GM19099 (cell line): Measurements from ENCODE around the gene AFAP1L2.

Experiments
- POLR2A ChIP-seq: IDR thresholded peaks from 3 replicates; pipeline ENCODE4 v1.6.1; 2011; ENCODE audit warnings: low read depth; ENCODE audit not compliant: insufficient read length; ENCODE audit errors: extremely low read depth

The AFAP1L2 gene

DNA sequence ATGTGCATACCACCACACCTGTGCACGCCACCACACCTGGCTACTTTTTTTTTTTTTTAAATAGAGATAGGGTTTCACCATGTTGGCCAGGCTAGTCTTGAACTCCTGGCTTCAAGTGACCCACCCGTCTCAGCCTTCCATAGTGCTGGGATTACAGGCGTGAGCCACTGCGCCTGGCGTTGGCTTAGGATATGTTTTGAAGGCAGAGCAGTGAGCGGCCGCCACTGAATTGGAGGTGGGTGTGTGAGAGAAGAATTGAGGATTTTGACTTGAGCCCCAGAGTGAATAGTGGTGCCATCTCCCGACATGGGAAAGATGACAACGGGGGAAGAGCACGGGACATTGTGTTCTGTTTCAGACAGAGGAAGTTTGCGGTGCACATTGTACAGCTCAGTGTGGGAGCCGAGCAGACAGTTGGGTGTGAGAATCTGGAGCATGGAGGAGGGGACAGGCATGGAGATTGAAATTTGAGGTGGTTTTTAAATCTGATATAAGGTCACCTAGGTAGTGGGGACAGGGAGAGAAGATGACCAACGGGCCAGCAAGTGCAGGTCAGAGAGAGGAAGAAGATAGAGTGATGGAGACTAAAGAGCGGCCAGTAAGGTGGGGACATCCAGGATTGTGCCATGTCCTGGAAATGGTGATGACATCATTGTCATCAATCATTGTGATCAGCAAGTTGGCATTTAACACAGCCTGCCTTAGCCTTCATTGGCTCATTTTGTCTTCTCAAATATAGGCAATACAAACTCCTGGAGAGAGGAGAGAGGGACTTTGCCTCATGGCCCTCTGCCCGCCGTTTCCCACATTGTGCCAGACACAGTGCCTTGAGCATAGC lies 129.5 kb downstream of the AFAP1L2 start:
- no peak for TF ChIP-seq POLR2A

DNA sequence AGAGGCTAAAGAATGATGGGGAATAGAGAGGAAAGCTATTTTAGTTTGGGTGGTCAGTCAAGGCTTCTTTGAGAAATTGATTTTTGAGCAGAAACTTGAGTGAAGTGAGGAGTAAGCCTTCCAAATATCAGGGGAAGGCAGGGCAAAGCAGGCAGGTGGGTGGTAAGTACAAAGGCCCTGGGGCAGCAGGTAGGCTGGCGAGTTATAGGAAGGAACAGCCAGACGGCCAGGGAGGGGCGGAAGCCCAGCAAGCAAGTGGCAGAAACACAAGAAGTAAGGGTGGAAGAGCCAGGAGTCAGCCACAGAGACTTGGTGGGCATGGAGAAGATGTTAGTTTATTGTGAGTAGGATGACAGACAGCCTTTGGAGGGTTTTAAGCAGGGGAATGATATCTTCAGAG lies 130.4 kb downstream of the AFAP1L2 start:
- TF ChIP-seq POLR2A, result no peak

DNA sequence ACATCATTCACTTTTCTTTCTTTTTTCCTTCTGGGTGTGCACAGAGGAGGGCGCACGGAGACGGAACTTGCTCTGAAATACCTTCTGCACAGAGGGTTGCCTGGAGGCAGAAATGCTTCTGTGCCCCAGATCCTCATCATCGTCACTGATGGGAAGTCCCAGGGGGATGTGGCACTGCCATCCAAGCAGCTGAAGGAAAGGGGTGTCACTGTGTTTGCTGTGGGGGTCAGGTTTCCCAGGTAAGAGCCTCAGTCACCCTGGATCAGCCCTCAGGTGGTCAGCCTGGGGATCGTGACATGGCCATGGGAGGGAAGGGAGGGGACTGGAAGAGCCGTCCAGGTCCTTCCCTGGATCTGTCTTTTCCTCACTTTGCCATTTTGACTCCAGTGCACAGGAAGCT lies 131.6 kb downstream of the AFAP1L2 start:
- no peak for TF ChIP-seq POLR2A

DNA sequence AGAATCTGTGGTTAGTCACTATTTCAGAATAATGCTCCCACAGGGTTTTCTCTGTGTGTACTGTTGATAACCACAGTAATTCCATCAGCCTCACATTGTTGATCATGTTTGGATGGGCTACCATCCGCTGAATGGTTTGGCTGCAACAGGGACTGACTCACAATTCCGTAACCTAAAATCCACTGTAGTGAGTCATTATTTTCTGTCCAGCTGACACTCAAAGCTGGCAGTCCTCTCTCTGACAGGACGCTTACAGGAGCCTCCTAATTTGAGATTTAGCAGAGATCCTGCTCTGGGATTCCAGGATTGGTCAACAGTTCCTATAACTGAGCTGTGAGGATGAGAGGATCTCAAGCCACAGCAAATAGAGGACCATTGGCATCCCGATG lies 132.5 kb downstream of the AFAP1L2 start:
- no peak for TF ChIP-seq POLR2A

DNA sequence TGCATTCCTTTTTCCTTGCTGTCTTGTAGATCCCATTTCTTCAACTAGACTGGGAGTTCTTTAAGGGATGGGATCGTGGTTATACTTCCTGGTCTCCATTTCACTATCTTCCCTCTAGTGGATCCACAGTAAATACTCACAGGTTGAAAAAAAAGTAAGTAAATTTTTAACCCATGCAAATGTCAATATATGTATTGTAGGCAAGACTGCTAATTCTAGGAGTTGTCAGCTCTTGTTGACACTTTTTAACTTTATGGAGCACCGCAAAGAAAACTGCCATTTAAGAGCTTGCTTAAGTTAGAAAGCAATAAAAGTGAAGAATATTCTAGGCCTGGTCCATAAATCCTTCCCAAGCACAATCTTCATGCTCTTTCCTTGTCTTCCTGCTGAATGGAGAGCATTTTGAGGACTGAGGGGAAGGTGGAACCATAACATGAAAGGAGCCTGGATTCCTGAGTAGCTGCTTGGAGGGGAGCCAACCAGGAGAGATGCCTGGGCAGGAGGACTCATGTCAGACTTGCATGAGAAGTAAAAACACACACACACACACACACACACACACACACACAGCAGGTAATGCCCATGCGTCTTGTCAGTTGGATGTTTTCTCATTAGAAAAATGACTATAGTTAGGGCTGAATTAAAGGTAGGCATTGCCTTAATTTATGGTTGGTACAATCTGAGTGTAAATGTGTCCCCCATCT lies 133.1 kb downstream of the AFAP1L2 start:
- no peak for TF ChIP-seq POLR2A

DNA sequence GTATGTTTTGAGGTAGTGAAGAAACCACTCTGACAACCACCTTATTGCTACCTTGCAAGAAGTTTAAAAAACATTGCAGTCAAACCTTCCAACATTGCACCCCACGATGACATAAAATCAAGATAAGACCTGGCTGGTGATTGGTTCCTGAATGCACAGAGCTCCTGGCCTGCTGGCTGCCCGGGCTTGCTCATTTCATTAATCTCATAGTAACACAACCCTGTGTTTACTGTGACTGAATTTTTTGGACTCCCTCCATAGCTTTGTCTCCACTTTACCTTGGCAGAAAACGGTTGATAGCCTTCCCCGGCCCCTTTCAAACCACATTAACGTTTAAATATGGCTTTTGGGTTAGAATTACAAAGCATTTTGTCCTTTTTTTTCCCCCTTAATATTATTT lies 137.8 kb downstream of the AFAP1L2 start:
- no peak for TF ChIP-seq POLR2A

DNA sequence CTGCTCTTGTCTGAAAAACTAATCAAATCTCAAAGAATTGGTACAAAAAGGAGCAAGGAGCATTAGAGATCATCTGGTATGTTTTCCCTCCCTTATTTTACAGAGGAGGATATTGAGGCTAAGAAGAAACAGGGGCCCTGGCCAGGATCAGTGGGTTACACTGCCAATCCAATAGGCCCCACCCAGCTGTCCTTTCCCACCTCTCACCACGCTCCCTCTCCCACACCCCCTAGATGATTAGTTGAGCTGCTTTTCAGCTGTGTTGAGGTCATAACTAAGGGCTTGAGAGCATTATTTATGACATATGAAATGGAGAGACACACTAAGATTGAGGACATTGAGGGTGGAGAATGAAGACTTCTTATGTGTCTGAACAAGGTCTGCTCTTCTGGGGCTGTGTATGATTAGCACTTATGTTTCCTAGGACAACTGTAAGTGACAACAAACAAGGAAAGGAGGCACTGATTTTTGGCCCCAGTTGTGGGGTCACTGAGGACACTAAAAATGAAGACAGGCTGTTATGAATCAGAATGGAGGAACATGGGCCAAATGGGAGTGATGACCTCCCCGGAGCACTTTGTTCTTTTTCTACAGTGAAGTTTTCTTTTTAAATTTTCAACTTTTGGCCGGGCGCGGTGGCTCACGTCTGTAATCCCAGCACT lies 138.8 kb downstream of the AFAP1L2 start:
- no peak for TF ChIP-seq POLR2A

DNA sequence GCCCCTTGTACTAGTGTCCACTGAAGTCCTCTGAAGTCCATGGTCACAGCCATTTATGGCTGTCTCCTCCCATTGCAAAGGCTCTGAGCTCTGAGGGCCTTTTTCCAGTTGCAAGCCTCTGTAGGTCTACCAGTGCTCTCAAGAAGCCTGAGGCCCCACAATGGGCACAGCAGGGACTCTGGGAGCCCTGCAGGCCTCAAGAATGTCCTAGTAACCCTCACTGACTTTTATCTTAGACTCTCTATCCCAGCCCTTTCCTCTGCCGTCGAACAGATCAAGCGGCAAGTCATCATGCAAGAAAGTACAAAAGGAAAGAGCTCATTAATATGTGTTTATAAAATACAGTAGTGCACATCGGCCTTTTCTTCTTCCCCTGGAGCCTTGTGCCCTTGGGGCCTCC lies 141.8 kb downstream of the AFAP1L2 start:
- no peak for TF ChIP-seq POLR2A

DNA sequence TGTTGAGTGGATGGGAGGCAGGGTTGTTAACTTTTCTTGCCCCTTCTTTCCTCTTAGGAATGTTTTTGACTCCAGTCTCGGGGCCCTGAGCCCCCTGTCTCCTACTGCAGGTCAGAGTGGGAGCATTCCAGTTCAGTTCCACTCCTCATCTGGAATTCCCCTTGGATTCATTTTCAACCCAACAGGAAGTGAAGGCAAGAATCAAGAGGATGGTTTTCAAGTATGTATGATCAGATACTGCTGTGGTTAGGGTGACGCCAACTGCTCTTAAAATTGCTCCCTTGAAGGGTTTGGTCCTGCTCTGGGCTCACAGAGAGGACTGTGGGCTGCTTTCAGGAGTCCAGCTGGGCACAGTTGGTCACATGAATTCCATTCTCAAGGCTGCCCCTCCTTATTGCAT lies 143.2 kb downstream of the AFAP1L2 start:
- TF ChIP-seq POLR2A, result no peak

DNA sequence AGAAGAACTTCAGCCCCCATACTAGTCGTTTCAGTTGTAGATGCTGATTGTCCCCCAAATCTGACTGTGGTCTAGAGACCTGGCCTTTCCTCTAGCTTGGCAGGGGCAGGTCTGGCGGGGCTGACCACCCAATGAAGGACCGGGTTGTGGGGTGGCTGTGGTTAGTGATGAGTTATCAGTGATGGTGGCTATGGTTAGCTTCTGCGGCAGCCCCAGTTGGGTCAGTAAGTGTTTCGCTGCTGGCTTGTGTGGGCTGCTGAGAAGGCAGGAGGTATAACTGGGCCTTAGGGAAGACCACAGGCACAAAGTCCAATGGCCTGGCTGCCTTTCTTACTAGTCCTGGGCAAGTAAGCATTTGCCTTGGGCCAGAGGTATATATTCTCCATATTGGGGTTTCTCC lies 143.9 kb downstream of the AFAP1L2 start:
- no peak for TF ChIP-seq POLR2A

DNA sequence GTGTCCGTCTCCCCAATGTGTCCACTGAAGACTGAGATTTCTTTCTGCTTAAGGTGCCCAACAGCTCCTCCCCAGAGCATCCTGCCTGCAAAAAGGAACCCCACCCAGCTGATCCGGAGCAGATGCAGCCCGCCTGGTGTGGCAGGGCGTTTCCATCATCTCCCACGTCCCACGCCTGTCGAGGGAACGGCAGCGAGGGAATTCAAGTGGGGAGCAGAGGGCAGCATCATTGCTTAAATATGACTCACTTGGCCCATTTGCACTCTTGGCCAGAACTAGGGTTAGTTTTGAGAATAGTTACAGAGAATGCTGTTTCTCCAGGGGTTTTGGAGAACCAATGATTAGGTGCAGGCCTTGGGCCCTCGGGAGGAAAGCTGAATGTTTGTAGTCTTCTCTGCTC lies 144.5 kb downstream of the AFAP1L2 start:
- TF ChIP-seq POLR2A, result no peak

DNA sequence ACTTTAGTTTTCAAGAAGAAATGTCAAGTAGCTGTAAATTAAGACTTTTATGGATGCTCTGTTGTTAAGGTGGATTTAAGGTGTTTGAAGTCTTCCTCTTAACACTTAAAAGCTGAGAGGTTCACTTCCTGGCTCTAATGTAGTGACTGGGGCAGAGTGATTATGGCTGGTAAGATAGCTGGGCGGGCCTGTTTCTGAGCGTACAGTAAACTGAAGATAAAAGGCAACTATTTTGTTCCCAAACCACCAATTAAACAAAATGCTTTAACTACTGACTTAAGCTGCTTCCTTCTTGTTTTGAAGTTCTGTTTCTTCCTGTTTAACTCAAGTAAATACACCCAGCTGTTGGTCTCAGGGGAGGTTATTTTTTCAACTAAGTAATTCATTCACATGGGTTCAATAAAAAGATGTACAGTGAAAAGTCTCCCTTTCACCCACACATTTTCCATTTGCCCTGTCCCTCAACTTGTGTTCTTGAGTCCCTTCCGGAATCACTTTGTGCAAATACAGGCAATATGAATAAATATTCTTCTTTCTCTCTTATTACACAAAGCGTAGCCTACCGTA lies 145.9 kb downstream of the AFAP1L2 start:
- no peak for TF ChIP-seq POLR2A

DNA sequence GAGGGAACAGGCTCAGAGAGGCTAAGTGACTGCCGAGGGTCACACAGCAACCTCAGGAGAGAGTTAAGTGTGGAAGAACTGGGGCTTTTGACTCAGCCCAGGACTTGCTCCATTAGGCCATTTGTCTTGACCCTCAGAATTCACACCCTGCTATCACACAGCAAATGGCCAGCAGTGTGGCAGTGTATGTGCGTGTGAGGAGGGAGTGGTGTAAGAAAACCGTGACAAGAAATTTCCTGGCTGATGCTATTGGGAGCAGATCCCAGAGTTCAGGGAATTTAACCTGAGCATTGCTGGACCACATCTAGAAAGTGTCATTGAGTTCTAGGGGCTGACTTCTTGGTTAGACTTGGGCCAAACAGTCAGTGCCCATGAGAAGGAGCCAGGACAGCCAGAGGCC lies 146.8 kb downstream of the AFAP1L2 start:
- no peak for TF ChIP-seq POLR2A

DNA sequence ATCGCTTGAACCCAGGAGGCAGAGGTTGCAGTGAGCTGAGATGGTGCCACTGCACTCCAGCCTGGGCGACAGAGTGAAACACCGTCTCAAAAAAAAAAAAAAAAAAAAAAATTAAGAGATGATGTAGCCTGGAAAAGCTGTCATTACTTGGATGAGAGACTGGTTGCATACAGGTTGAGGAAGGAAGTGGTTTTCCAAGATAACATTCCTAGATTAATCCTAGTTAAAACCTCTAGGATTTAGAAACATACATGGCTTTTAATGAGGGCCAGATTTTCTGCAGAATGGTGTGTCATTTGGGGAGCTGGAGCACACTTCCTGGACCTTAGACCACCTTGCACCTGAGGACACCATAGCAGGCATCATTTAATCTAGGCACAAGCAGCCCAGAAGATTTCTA lies 147.5 kb downstream of the AFAP1L2 start:
- no peak for TF ChIP-seq POLR2A

DNA sequence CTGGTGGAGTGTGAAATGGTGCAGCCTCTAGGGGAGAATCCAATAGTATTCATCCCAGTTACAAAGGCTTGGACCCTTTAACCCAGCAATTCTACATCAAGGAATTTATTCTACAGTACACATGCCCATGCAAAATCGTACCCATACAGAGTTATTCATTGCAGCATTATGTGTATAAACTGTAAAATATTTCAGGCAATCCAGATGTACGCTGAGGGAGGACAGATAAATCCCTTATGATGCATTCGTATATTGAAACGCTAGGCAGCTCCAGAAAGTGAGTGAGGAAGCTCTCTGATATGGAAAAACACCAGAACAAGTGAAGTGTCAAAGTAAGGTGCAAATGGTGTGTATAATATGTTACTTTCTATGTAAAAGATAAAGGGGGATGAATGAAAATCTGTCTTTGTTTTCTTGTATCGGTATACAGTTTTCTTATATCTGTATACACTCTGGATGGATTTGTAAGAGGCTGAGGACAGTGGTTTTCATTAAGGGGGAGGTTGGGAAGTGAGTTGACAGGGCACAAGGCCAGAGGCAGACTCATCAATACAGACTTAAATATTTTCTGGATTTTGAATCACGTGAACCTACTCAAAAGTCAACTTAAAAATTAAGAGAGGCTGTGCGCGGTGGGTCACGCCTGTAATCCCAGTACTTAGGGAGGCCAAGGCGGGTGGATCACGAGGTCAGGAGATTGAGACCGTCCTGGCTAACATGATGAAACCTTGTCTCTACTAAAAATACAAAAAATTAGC lies 148.1 kb downstream of the AFAP1L2 start:
- no peak for TF ChIP-seq POLR2A

DNA sequence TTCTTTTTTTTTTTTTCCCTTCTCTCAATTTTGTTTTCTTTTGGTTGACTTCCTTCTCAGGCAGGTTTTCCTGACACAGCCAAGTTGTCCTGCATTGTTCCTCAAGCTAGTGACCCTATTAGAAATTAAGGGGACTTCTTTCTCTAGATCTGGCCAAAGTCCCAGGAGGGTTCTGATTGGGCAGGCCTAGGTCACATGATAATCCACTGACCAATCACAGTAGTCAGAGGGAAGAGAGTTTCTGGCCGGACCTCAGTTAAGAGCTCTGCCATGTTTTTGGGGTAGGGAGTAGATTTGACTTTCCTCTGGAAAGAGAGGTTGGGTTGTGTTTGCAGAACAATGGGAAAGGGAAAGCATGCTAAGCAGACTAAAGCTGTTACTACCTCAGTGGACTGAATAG lies 149.1 kb downstream of the AFAP1L2 start:
- no peak for TF ChIP-seq POLR2A

DNA sequence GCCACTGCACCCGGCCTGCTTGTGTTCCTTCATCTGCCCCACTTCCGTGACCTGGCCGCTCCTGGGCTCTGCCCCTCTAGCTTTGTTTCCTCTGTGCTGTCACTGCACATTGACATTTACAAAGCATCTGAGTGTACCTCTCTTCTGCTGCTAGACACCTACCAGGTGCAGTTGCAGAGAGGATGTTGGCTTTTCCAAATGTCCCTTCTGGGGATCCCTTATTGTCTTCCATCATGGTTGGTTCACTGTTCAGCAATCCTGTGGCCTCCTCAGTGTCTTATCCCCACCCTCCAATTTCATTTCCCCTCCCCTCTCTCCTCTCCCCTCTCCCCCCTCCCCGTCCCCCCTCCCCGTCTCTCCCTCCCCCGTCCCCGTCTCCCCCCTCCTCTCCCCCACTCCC lies 151.4 kb downstream of the AFAP1L2 start:
- TF ChIP-seq POLR2A, result no peak
